ENCODE measurements around the gene MASP2.
"Not testable (repeated sequence)": the region's sequence is repeated elsewhere in the genome, so short reads cannot be mapped to it uniquely, and the experiment has no call there.

GRCh38 chr1:11019358-11019757 is 27.7 kb downstream of the MASP2 start:
- not testable (repeated sequence) for TF ChIP-seq CTCF (conservative IDR thresholded peaks at IDR 0.05 in 1 of 2, IDR thresholded peaks at IDR 0.05 in 1 of 2; ENCODE audit: low read depth in 1 of 2, low read length in 2 of 2); EZH2 (IDR thresholded peaks at IDR 0.05; ENCODE audit: low read length, missing control alignments)

All from fibroblast of lung (primary cell).